GM12878 (cell line): Measurements from ENCODE around the gene CCDC78.

Source experiments
- CEBPB ChIP-seq, 2 experiments: fragments of 150-350 bp in 1 of 2; IDR thresholded peaks; 2 replicates each; pipeline ENCODE4 v1.6.1; 2012 to 2014; ENCODE audit warnings: low read depth in 2 of 2, low read length in 2 of 2, borderline replicate concordance in 1 of 2, inconsistent platforms in 1 of 2
- RBBP5 ChIP-seq: fragments of 200-600 bp; sonication (generic); conservative IDR thresholded peaks from 2 replicates; pipeline ENCODE4 v1.6.1; 2016
- TAF1 ChIP-seq: IDR thresholded peaks from 2 replicates; pipeline ENCODE4 v1.6.1; 2011; ENCODE audit warnings: mild to moderate bottlenecking, low read depth, low read length, borderline replicate concordance
- TF ChIP-seq, protein P1 (sequence below), 3 experiments: IDR thresholded peaks in 2 of 3; conservative IDR thresholded peaks in 1 of 3; 2 replicates each; pipeline ENCODE4 v1.5.1; 2011; ENCODE audit warnings: low read depth in 3 of 3, low read length in 3 of 3, mild to moderate bottlenecking in 3 of 3, control low read depth in 2 of 3, moderate library complexity in 2 of 3, inconsistent platforms in 1 of 3, mixed read lengths in 1 of 3; ENCODE audit not compliant: control insufficient read depth in 2 of 3, insufficient read depth in 1 of 3; ENCODE audit errors: extremely low read depth in 1 of 3

DNA sequence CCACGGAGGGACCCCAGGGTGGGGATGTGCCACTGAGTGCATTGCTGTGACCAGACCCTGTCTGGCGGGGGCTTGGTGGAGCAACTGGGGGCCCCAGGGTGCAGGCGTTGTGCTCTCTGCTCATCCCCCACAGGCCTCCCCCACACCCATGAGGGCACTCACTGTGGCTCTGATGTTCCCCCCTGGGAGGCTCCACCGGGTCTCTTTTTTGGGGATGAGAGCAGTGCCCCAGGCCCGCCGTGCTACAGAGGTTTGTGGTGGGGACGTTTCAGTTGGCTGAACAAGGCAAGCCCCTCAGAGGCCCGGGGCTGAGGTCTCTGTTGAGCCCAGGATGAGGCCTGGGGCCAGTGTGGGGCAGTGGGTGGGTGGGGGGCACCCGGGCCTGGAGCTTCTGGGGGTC lies 2.5 kb downstream of the CCDC78 start:
- no peak for TF ChIP-seq TAF1
- TF ChIP-seq, protein P1, sequence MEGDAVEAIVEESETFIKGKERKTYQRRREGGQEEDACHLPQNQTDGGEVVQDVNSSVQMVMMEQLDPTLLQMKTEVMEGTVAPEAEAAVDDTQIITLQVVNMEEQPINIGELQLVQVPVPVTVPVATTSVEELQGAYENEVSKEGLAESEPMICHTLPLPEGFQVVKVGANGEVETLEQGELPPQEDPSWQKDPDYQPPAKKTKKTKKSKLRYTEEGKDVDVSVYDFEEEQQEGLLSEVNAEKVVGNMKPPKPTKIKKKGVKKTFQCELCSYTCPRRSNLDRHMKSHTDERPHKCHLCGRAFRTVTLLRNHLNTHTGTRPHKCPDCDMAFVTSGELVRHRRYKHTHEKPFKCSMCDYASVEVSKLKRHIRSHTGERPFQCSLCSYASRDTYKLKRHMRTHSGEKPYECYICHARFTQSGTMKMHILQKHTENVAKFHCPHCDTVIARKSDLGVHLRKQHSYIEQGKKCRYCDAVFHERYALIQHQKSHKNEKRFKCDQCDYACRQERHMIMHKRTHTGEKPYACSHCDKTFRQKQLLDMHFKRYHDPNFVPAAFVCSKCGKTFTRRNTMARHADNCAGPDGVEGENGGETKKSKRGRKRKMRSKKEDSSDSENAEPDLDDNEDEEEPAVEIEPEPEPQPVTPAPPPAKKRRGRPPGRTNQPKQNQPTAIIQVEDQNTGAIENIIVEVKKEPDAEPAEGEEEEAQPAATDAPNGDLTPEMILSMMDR (IDR thresholded peaks at IDR 0.05 in 2 of 3, conservative IDR thresholded peaks at IDR 0.05 in 1 of 3; ENCODE audit: control insufficient read depth in 2 of 3, extremely low read depth in 1 of 3, insufficient read depth in 1 of 3, low read depth in 3 of 3, low read length in 3 of 3) = no peak
- no peak for TF ChIP-seq RBBP5
- no peak for TF ChIP-seq CEBPB (IDR thresholded peaks at IDR 0.05; ENCODE audit: borderline replicate concordance in 1 of 2, low read depth in 2 of 2, low read length in 2 of 2)
